ENCODE measurements around the gene S100B.

The S100B gene

GRCh38 chr21:46559291-46559983 is 45.4 kb downstream of the S100B start:
- peak; percentile 54 to 83 (median 71) for DNase-seq

GRCh38 chr21:46557919-46558392 is 46.9 kb downstream of the S100B start:
- no peak for DNase-seq

GRCh38 chr21:46557469-46557868 is 47.4 kb downstream of the S100B start:
- no peak for DNase-seq

- DNase-seq: no peak
These were observed 48.1 kb downstream of the S100B start for GRCh38 chr21:46556802-46557201.

DNA sequence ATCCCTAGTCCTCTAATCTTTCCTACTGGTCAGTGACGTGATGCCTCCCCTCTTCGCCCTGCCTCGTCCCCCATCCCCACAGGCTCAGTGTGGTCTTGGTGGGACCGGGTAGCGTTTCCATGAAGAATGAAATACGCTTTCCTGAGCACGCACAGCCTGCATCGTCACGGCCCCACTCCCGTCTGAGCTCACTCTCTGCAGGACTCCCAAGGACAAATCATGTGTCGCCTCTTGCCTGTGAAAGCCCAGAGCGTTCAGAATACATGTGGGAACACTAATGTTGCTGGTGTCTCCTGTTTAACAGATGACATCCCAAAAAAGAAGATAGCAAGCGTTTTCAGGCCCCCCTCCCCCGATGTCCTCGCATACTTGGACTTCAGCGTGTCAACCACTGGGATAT is 49.2 kb downstream of the S100B start:
- DNase-seq: no peak

DNA sequence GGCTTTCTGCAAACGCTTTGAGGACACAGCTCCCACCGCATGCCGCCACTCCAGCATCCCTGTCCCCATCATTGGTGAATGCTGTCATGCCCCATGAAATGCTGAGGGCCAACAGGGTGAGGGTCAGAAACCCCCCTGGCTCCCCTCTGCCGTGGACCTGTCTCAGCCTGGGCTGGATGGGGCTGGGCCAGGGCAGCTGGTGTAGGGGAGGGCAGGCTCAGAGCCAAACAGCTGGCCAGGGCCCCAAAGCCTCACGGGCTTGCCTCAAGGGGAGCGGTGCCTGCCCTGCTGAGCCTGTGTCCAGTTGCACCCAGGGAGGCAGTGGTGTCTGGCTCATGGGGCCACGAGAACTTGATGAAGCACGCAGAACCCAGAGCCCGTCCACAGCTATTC is 49.7 kb downstream of the S100B start:
- no peak for DNase-seq

DNA sequence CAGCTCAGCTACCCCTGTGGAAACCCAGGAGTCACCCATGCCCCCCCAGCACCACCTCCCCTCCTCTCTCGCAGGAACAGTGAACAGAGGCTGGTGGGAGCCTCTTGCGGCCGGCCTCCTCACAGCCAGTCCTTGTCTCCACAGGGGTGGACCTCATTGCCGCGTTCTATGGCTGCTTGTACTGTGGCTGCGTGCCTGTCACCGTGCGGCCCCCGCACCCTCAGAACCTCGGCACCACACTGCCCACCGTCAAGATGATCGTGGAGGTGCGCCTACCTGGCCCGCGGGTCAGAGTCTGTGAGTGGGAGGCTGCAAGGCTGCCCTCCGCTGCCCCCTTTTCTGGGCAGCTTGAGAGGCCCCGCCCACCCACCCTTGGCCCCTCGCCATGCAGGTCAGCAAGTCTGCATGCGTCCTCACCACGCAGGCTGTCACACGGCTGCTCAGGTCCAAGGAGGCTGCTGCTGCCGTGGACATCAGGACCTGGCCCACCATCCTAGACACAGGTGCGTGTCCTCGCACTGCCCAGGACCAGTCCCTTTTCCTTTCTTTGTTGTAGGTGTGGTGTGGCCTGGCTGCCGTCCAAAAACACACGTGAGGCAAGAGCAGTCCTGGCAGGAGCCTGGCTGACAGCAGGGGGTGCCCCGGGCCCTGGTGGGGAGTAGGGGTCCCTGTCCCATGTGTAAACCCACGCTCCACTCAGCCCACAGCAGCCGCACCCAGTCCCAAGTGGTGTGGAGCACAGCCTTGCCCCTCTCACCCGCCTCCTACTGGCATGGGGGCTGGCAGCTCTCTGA is 50.3 kb downstream of the S100B start:
- no peak for DNase-seq

GRCh38 chr21:46553993-46554392 is 50.9 kb downstream of the S100B start:
- no peak for DNase-seq

DNA sequence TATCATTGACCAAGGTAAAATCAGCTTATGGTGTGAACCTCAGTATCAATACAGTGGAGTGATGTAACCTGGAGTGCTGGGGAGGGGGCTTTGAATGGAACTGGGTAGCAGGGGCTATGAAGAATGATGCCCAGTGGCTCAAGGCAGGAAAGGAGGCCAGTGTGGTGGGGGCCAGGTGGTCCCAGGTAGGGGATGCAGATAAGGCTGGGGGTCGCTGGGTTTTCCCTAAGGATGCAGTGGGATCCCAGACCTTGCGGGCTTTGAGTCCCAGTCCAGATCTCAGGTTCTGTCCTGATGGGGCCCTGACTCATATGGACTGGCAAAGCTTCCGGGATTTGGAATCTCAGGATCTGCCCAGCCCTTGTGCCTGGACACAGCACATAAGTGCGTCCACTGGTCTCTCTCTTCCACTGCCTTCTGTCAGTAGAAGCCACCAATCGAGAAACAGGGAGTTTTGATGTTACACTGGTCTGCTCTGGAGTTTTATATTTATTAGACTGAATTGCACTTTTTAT is 52.0 kb downstream of the S100B start:
- no peak for DNase-seq

- DNase-seq: peak in 3 of 6 experiments; percentile 70 to 75 (median 73)
These were observed 52.6 kb downstream of the S100B start for GRCh38 chr21:46552274-46552673.

GRCh38 chr21:46551636-46552241 is 53.1 kb downstream of the S100B start:
- DNase-seq: peak in 4 of 6 experiments; percentile 19 to 50 (median 42)

- DNase-seq: peak; percentile 46 to 91 (median 70)
These were observed 54.6 kb downstream of the S100B start for GRCh38 chr21:46550116-46550941.

GRCh38 chr21:46549650-46550049 is 55.2 kb downstream of the S100B start:
- DNase-seq: no peak

Data from stimulated activated naive CD4-positive, alpha-beta T cell (primary cell).